Measurements from ENCODE around the gene TASOR2.

TASOR2 gene

GRCh38 chr10:5684318-5684970 lies at the start of gene TASOR2:
Gene TASOR2 (plus strand): TSS chr10:5684838. CDS start chr10:5720643, 35,805 bp downstream.
- DNase-seq (ENCODE audit: low spot score), result peak; percentile 97

GRCh38 chr10:5634918-5635317 lies 49.7 kb upstream of the TASOR2 start:
- no peak for DNase-seq (ENCODE audit: low spot score)

- DNase-seq (ENCODE audit: low spot score), result no peak
Observed at GRCh38 chr10:5638494-5638893, 46.1 kb upstream of the TASOR2 start.

- DNase-seq (ENCODE audit: low spot score), result no peak
Observed at GRCh38 chr10:5639066-5639465, 45.6 kb upstream of the TASOR2 start.

- no peak for DNase-seq (ENCODE audit: low spot score)
Observed at GRCh38 chr10:5640036-5640435, 44.6 kb upstream of the TASOR2 start.

GRCh38 chr10:5640501-5640900 lies 44.1 kb upstream of the TASOR2 start:
- no peak for DNase-seq (ENCODE audit: low spot score)

- DNase-seq (ENCODE audit: low spot score), result no peak
Observed at GRCh38 chr10:5641501-5641900, 43.1 kb upstream of the TASOR2 start.

GRCh38 chr10:5643346-5644067 lies 41.1 kb upstream of the TASOR2 start:
- DNase-seq (ENCODE audit: low spot score), result no peak

- no peak for DNase-seq (ENCODE audit: low spot score)
Observed at GRCh38 chr10:5644930-5645329, 39.7 kb upstream of the TASOR2 start.

GRCh38 chr10:5645375-5645774 lies 39.3 kb upstream of the TASOR2 start:
- DNase-seq (ENCODE audit: low spot score), result no peak

- no peak for DNase-seq (ENCODE audit: low spot score)
Observed at GRCh38 chr10:5645944-5646617, 38.6 kb upstream of the TASOR2 start.

- DNase-seq (ENCODE audit: low spot score), result no peak
Observed at GRCh38 chr10:5647507-5648240, 37.0 kb upstream of the TASOR2 start.

- no peak for DNase-seq (ENCODE audit: low spot score)
Observed at GRCh38 chr10:5648494-5649457, 35.9 kb upstream of the TASOR2 start.

GRCh38 chr10:5649746-5650145 lies 34.9 kb upstream of the TASOR2 start:
- no peak for DNase-seq (ENCODE audit: low spot score)

GRCh38 chr10:5650664-5651387 lies 33.8 kb upstream of the TASOR2 start:
- no peak for DNase-seq (ENCODE audit: low spot score)

- DNase-seq (ENCODE audit: low spot score), result no peak
Observed at GRCh38 chr10:5651388-5651764, 33.3 kb upstream of the TASOR2 start.

GRCh38 chr10:5652746-5653145 lies 31.9 kb upstream of the TASOR2 start:
- DNase-seq (ENCODE audit: low spot score), result no peak

GRCh38 chr10:5654218-5654755 lies 30.4 kb upstream of the TASOR2 start:
- no peak for DNase-seq (ENCODE audit: low spot score)

- no peak for DNase-seq (ENCODE audit: low spot score)
Observed at GRCh38 chr10:5655121-5655520, 29.5 kb upstream of the TASOR2 start.
